ENCODE measurements around the gene RPS19BP1.
A peak's percentile ranks its signal among the peaks of the same experiment; 100 is the strongest.
"Not testable (repeated sequence)": the region's sequence is repeated elsewhere in the genome, so short reads cannot be mapped to it uniquely, and the experiment has no call there.

The RPS19BP1 gene

GRCh38 chr22:39514373-39514973 is 18.1 kb downstream of the RPS19BP1 start:
- peak in 31 of 56 donors; percentile 17 to 78 (median 38) for DNase-seq

GRCh38 chr22:39513791-39514190 is 18.8 kb downstream of the RPS19BP1 start:
- DNase-seq, result no peak

GRCh38 chr22:39512026-39512425 is 20.5 kb downstream of the RPS19BP1 start:
- DNase-seq, result no peak

GRCh38 chr22:39511226-39511625 is 21.3 kb downstream of the RPS19BP1 start:
- no peak for DNase-seq

- no peak for DNase-seq
Measured at GRCh38 chr22:39510529-39511149, 21.9 kb downstream of the RPS19BP1 start.

GRCh38 chr22:39508393-39508792 is 24.2 kb downstream of the RPS19BP1 start:
- no peak for DNase-seq

GRCh38 chr22:39507021-39507420 is 25.5 kb downstream of the RPS19BP1 start:
- DNase-seq, result not testable (repeated sequence)

GRCh38 chr22:39504071-39504470 is 28.5 kb downstream of the RPS19BP1 start:
- DNase-seq, result no peak

GRCh38 chr22:39503630-39504029 is 28.9 kb downstream of the RPS19BP1 start:
- no peak for DNase-seq

GRCh38 chr22:39502789-39503409 is 29.6 kb downstream of the RPS19BP1 start:
- DNase-seq, result no peak

GRCh38 chr22:39502109-39502788 is 30.3 kb downstream of the RPS19BP1 start, which contains the start of gene MIEF1:
MIEF1 (plus strand) TSS chr22:39502290; CDS start chr22:39511295, 9,005 bp downstream.
- peak; percentile 54 to 99 (median 96) for DNase-seq

- DNase-seq, result no peak
Measured at GRCh38 chr22:39501644-39502108, 30.9 kb downstream of the RPS19BP1 start.

GRCh38 chr22:39500101-39500500 is 32.4 kb downstream of the RPS19BP1 start:
- DNase-seq, result no peak

- peak in 35 of 56 donors; percentile 28 to 72 (median 46) for DNase-seq
Measured at GRCh38 chr22:39498802-39499201, 33.7 kb downstream of the RPS19BP1 start.

- peak in 20 of 56 donors; percentile 18 to 72 (median 50) for DNase-seq
Measured at GRCh38 chr22:39498368-39498767, 34.2 kb downstream of the RPS19BP1 start.

- no peak for DNase-seq
Measured at GRCh38 chr22:39497429-39497828, 35.1 kb downstream of the RPS19BP1 start.

- peak in 54 of 56 donors; percentile 28 to 93 (median 74) for DNase-seq
Measured at GRCh38 chr22:39496131-39496838, 36.3 kb downstream of the RPS19BP1 start.

- DNase-seq, result peak in 1 of 56 donors; percentile 26
Measured at GRCh38 chr22:39494471-39495120, 38.0 kb downstream of the RPS19BP1 start.

GRCh38 chr22:39493759-39494158 is 38.8 kb downstream of the RPS19BP1 start:
- no peak for DNase-seq

- no peak for DNase-seq
Measured at GRCh38 chr22:39492186-39492585, 40.4 kb downstream of the RPS19BP1 start.

- DNase-seq, result no peak
Measured at GRCh38 chr22:39491696-39492095, 40.9 kb downstream of the RPS19BP1 start.

Data from nucleus accumbens (tissue), 56 donors.